Hepatocyte (in vitro differentiated cells): ENCODE measurements around the gene BIN2. TPM values are rescaled to one million over a fixed set of nuclear protein-coding genes. Genes with fewer than 3 reads are reported as not detected.

Experiments used
- DNase-seq: peaks from one replicate; pipeline ENCODE4 v3.0.0-alpha.2; 2016; ENCODE audit warnings: low spot score
- H2AFZ ChIP-seq: fragments of 200-600 bp; sonication (generic); 2 replicates; pipeline ENCODE4 v1.6.0; 2016; ENCODE audit warnings: antibody characterized with exemption, mild to moderate bottlenecking
- H3K27ac ChIP-seq: fragments of 200-600 bp; sonication (generic); 2 replicates; pipeline ENCODE4 v1.5.1; 2016; ENCODE audit warnings: mild to moderate bottlenecking
- H3K27me3 ChIP-seq: fragments of 200-600 bp; sonication (generic); 2 replicates; pipeline ENCODE4 v1.6.1; 2016
- H3K36me3 ChIP-seq: fragments of 200-600 bp; sonication (generic); replicated peaks from 2 replicates; pipeline ENCODE4 v1.5.1; 2016; ENCODE audit warnings: low read depth; ENCODE audit not compliant: insufficient read depth
- H3K4me1 ChIP-seq: fragments of 200-600 bp; sonication (generic); 2 replicates; pipeline ENCODE4 v1.5.1; 2016; ENCODE audit warnings: mild to moderate bottlenecking, moderate library complexity; ENCODE audit not compliant: insufficient read depth
- H3K4me2 ChIP-seq: fragments of 200-600 bp; sonication (generic); 2 replicates; pipeline ENCODE4 v1.6.0; 2016
- H3K4me3 ChIP-seq: fragments of 200-600 bp; sonication (generic); 2 replicates; pipeline ENCODE4 v1.5.1; 2016; ENCODE audit warnings: mild to moderate bottlenecking
- H3K79me2 ChIP-seq: fragments of 200-600 bp; sonication (generic); 2 replicates; pipeline ENCODE4 v1.6.0; 2017; ENCODE audit warnings: mild to moderate bottlenecking
- H3K9me2 ChIP-seq: fragments of 200-600 bp; sonication (generic); replicated peaks from 2 replicates; pipeline ENCODE4 v1.6.0; 2017; ENCODE audit warnings: mild to moderate bottlenecking; ENCODE audit not compliant: insufficient read depth
- H3K9me3 ChIP-seq: fragments of 200-600 bp; sonication (generic); 2 replicates; pipeline ENCODE4 v1.5.1; 2016; ENCODE audit warnings: low read depth, mild to moderate bottlenecking
- H4K20me1 ChIP-seq: fragments of 200-600 bp; sonication (generic); 2 replicates; pipeline ENCODE4 v1.6.0; 2016; ENCODE audit warnings: mild to moderate bottlenecking; ENCODE audit not compliant: insufficient read depth, poor library complexity, severe bottlenecking
- EZH2 ChIP-seq: fragments of 200-600 bp; sonication (generic); IDR thresholded peaks from 2 replicates; pipeline ENCODE4 v1.6.1; 2016; ENCODE audit warnings: antibody characterized with exemption, mild to moderate bottlenecking, borderline replicate concordance
- EZH2phosphoT487 ChIP-seq: fragments of 200-600 bp; sonication (generic); IDR thresholded peaks from one replicate; pipeline ENCODE4 v1.6.1; 2018; ENCODE audit warnings: antibody characterized with exemption, mild to moderate bottlenecking, low read depth, moderate library complexity; ENCODE audit not compliant: unreplicated experiment, severe bottlenecking
- WGBS: methylation state at CpG from one replicate; pipeline ENCODE4 v1.1.6; 2016; ENCODE audit warnings: low lambda C conversion rate; ENCODE audit errors: missing lambda C conversion rate; 5-methylcytosine and 5-hydroxymethylcytosine counted together
- polyA plus RNA-seq: library from polyadenylated mRNA; unstranded; fragments of >200 nt; fragmentation: Nextera tagmentation; extraction: Ambion mirVana; gene quantifications from 2 replicates; pipeline ENCODE4 v1.2.1, GENCODE V29; 2016
- total RNA-seq: library from RNA; depleted of rRNA; stranded (reverse); fragments of >200 nt; gene quantifications from 2 replicates; pipeline ENCODE4 v1.2.3, GENCODE V29; 2014
- TF ChIP-seq, protein P1 (sequence below): fragments of 200-600 bp; sonication (generic); IDR thresholded peaks from 2 replicates; pipeline ENCODE4 v1.5.1; 2016; ENCODE audit warnings: antibody characterized with exemption, mild to moderate bottlenecking; ENCODE audit not compliant: poor library complexity

Gene BIN2
- total and polyA plus RNA-seq, 2 experiments from 2014 or later, result 0.07 TPM; not detected in 1

DNA sequence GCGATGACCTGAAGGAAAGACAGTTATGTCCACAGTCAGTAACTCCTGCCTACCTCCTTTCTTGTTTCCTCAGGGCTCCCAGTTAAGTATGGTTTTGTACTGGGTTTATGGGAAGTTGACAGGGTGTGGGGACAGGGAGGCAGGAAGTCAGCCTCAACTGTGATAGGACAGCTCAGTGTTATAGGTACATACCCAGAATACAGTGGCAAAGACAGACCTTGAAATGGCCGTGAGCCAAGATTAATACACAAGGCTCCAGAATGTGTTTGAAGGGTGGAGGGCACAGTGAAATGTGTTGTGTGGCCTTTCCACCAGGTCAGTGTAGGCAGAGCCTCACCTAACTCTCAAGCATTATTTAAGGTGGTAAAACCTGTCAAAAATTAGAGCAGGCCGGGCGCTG, 4.6 kb upstream of the BIN2 start:
- H3K27ac ChIP-seq, result no peak overlapping the region
- no peaks in the 10 kb centered on the region for H3K27me3 ChIP-seq
- TF ChIP-seq EZH2 (no peak), EZH2phosphoT487 (no peak)
- H2AFZ ChIP-seq, result no peak overlapping the region
- H3K9me3 ChIP-seq, result no peaks in the 10 kb centered on the region
- no peak overlapping the region for H3K4me2 ChIP-seq
- no peak for DNase-seq
- H3K4me3 ChIP-seq, result no peak overlapping the region
- no peaks in the 10 kb centered on the region for H3K4me1 ChIP-seq
- no peaks in the 10 kb centered on the region for H4K20me1 ChIP-seq
- no peaks in the 10 kb centered on the region for H3K79me2 ChIP-seq
- H3K36me3 ChIP-seq, result no peaks in the 10 kb centered on the region
- WGBS, result 93% methylated on average over 4 of the region's 4 CpGs
- H3K9me2 ChIP-seq, result no peaks in the 10 kb centered on the region

GRCh38 chr12:51326698-51327439, 2.9 kb upstream of the BIN2 start:
- H3K4me3 ChIP-seq, result no peak overlapping the region
- no peaks in the 10 kb centered on the region for H3K4me1 ChIP-seq
- no peak for TF ChIP-seq EZH2
- TF ChIP-seq EZH2phosphoT487, result no peak
- peak overlapping the region; percentile 26 for H3K27ac ChIP-seq
- DNase-seq, result no peak
- no peaks in the 10 kb centered on the region for H3K36me3 ChIP-seq
- H3K27me3 ChIP-seq, result no peaks in the 10 kb centered on the region
- no peak overlapping the region for H3K4me2 ChIP-seq
- no peaks in the 10 kb centered on the region for H4K20me1 ChIP-seq
- no peaks in the 10 kb centered on the region for H3K79me2 ChIP-seq
- H3K9me3 ChIP-seq, result no peaks in the 10 kb centered on the region
- H3K9me2 ChIP-seq, result no peaks in the 10 kb centered on the region
- 63% methylated on average over 7 of the region's 7 CpGs for WGBS
- H2AFZ ChIP-seq, result peak overlapping the region; percentile 12

DNA sequence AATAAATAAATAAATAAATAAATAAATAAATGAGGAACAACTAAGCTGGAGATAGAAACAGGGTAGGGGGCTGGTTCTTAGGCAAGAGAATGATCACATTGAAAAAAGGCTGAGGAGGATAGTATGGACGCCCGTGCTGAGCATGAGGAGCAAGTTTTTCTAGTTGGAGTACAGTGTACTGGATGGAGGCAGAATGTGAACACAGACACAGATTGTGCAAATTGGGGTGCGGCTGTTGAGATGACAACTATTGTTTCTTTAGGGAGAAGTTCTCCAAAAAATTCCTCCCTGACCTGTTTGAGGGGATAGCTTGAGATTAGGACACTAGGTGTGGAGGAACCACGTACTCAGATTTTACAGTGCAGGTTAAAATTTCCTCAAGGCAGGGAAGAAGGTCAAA, 979 bp upstream of the BIN2 start:
- Histone ChIP-seq H3K79me2 (no peaks in the 10 kb centered on the region), H3K9me2 (no peaks in the 10 kb centered on the region), H3K27ac (no peak overlapping the region), H4K20me1 (no peaks in the 10 kb centered on the region), H3K4me3 (no peak overlapping the region), H3K27me3 (no peaks in the 10 kb centered on the region), H3K4me2 (no peak overlapping the region), H3K36me3 (no peaks in the 10 kb centered on the region), H3K9me3 (no peaks in the 10 kb centered on the region), H3K4me1 (no peaks in the 10 kb centered on the region), H2AFZ (no peak overlapping the region)
- no peak for DNase-seq
- TF ChIP-seq EZH2phosphoT487 (no peak), EZH2 (no peak)
- TF ChIP-seq, protein P1, sequence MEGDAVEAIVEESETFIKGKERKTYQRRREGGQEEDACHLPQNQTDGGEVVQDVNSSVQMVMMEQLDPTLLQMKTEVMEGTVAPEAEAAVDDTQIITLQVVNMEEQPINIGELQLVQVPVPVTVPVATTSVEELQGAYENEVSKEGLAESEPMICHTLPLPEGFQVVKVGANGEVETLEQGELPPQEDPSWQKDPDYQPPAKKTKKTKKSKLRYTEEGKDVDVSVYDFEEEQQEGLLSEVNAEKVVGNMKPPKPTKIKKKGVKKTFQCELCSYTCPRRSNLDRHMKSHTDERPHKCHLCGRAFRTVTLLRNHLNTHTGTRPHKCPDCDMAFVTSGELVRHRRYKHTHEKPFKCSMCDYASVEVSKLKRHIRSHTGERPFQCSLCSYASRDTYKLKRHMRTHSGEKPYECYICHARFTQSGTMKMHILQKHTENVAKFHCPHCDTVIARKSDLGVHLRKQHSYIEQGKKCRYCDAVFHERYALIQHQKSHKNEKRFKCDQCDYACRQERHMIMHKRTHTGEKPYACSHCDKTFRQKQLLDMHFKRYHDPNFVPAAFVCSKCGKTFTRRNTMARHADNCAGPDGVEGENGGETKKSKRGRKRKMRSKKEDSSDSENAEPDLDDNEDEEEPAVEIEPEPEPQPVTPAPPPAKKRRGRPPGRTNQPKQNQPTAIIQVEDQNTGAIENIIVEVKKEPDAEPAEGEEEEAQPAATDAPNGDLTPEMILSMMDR, result no peak
- 71% methylated on average over 4 of the region's 4 CpGs for WGBS

GRCh38 chr12:51323317-51323960, 535 bp downstream of the BIN2 start:
- TF ChIP-seq EZH2, result no peak
- TF ChIP-seq, protein P1, result no peak
- TF ChIP-seq EZH2phosphoT487, result no peak
- 97% methylated on average over 12 of the region's 15 CpGs for WGBS
- Histone ChIP-seq H2AFZ (no peak overlapping the region), H3K4me2 (no peak overlapping the region), H3K9me3 (no peaks in the 10 kb centered on the region), H4K20me1 (no peaks in the 10 kb centered on the region), H3K4me3 (no peak overlapping the region), H3K9me2 (no peaks in the 10 kb centered on the region), H3K27me3 (no peaks in the 10 kb centered on the region), H3K4me1 (peaks cover 6% of the 10 kb centered on the region), H3K79me2 (no peaks in the 10 kb centered on the region), H3K36me3 (no peaks in the 10 kb centered on the region), H3K27ac (no peak overlapping the region)
- no peak for DNase-seq
